Liver (tissue), 9 donors: ENCODE results near the gene TRIO. TPM values are rescaled to one million over a fixed set of nuclear protein-coding genes. Genes with fewer than 3 reads are reported as not detected.

Experiments
- DNase-seq: peaks from one replicate; pipeline ENCODE4 v3.0.0-alpha.2; 2017; ENCODE audit warnings: low spot score
- H3K27ac ChIP-seq, 2 donors: one replicate each; pipeline ENCODE4 v1.7.0; 2013; ENCODE audit warnings: inconsistent platforms in 2 of 2, low read length in 2 of 2, control low read depth in 1 of 2, low read depth in 1 of 2, mild to moderate bottlenecking in 1 of 2
- H3K27me3 ChIP-seq, 4 donors: one replicate each; pipeline versions ENCODE4 v1.6.1 to v1.7.0; 2013; ENCODE audit warnings: low read length in 3 of 4, inconsistent platforms in 1 of 4, mild to moderate bottlenecking in 1 of 4, moderate library complexity in 1 of 4; ENCODE audit not compliant: control insufficient read depth in 4 of 4, insufficient read depth in 4 of 4
- H3K36me3 ChIP-seq, 4 donors: one replicate each; pipeline versions ENCODE4 v1.6.1 to v1.7.0; 2013; ENCODE audit warnings: low read length in 3 of 4, mild to moderate bottlenecking in 3 of 4, low read depth in 1 of 4, moderate library complexity in 1 of 4; ENCODE audit not compliant: control insufficient read depth in 4 of 4, insufficient read depth in 3 of 4
- H3K4me1 ChIP-seq, 4 donors: one replicate each; pipeline versions ENCODE4 v1.6.1 to v1.7.0; 2013; ENCODE audit warnings: low read length in 3 of 4, mild to moderate bottlenecking in 3 of 4, moderate library complexity in 1 of 4; ENCODE audit not compliant: control insufficient read depth in 4 of 4, insufficient read depth in 4 of 4
- H3K4me3 ChIP-seq, 3 donors: one replicate each; pipeline versions ENCODE4 v1.6.1 to v1.7.0; 2013; ENCODE audit warnings: low read length in 3 of 3, control low read depth in 1 of 3, low read depth in 1 of 3, mild to moderate bottlenecking in 1 of 3
- H3K9ac ChIP-seq, 2 donors: one replicate each; pipeline ENCODE4 v1.7.0; 2013; ENCODE audit warnings: low read length in 2 of 2, mild to moderate bottlenecking in 2 of 2, moderate library complexity in 2 of 2, control low read depth in 1 of 2, low read depth in 1 of 2
- H3K9me3 ChIP-seq, 4 donors: one replicate each; pipeline versions ENCODE4 v1.6.1 to v1.7.0; 2013; ENCODE audit warnings: low read length in 3 of 4; ENCODE audit not compliant: control insufficient read depth in 4 of 4
- ATF3 ChIP-seq: IDR thresholded peaks from 2 replicates; pipeline ENCODE4 v1.6.1; 2016; ENCODE audit warnings: antibody characterized with exemption
- CTCF ChIP-seq: fragments of 150-350 bp; IDR thresholded peaks from 2 replicates; pipeline ENCODE4 v1.5.1; 2017; ENCODE audit warnings: improper control_type of control experiment, low read depth, low read length; ENCODE audit not compliant: missing input control
- EGR1 ChIP-seq, 2 donors: IDR thresholded peaks; 2 replicates each; pipeline ENCODE4 v1.6.1; 2016 to 2018; ENCODE audit warnings: antibody characterized with exemption in 2 of 2, low read depth in 2 of 2
- FOXA1 ChIP-seq: IDR thresholded peaks from 2 replicates; pipeline ENCODE4 v1.6.1; 2016; ENCODE audit warnings: antibody characterized with exemption
- FOXA2 ChIP-seq: IDR thresholded peaks from 2 replicates; pipeline ENCODE4 v1.6.1; 2016; ENCODE audit warnings: antibody characterized with exemption
- GABPA ChIP-seq, 2 donors: IDR thresholded peaks in 1 of 2; conservative IDR thresholded peaks in 1 of 2; 2 replicates each; pipeline ENCODE4 v1.6.1; 2016; ENCODE audit warnings: antibody characterized with exemption in 2 of 2, mild to moderate bottlenecking in 1 of 2, moderate library complexity in 1 of 2
- HNF4A ChIP-seq, 2 donors: conservative IDR thresholded peaks; 2 replicates each; pipeline ENCODE4 v1.6.1; 2016; ENCODE audit warnings: antibody characterized with exemption in 2 of 2, mild to moderate bottlenecking in 2 of 2
- HNF4G ChIP-seq: IDR thresholded peaks from 2 replicates; pipeline ENCODE4 v1.6.1; 2016; ENCODE audit warnings: antibody characterized with exemption
- JUND ChIP-seq, 2 donors: IDR thresholded peaks; 2 replicates each; pipeline ENCODE4 v1.6.1; 2016; ENCODE audit warnings: antibody characterized with exemption in 2 of 2
- MAX ChIP-seq: IDR thresholded peaks from 2 replicates; pipeline ENCODE4 v1.6.1; 2016; ENCODE audit warnings: antibody characterized with exemption
- NR2F2 ChIP-seq: IDR thresholded peaks from 2 replicates; pipeline ENCODE4 v1.6.1; 2016; ENCODE audit warnings: antibody characterized with exemption
- RAD21 ChIP-seq, 2 donors: IDR thresholded peaks; 2 replicates each; pipeline ENCODE4 v1.6.1; 2016; ENCODE audit warnings: antibody characterized with exemption in 2 of 2, mild to moderate bottlenecking in 2 of 2
- REST ChIP-seq: IDR thresholded peaks from 2 replicates; pipeline ENCODE4 v1.6.1; 2016; ENCODE audit warnings: antibody characterized with exemption, mild to moderate bottlenecking
- RXRA ChIP-seq, 2 donors: IDR thresholded peaks; 2 replicates each; pipeline ENCODE4 v1.6.1; 2017 to 2018; ENCODE audit warnings: antibody characterized with exemption in 2 of 2, mild to moderate bottlenecking in 1 of 2
- SP1 ChIP-seq: IDR thresholded peaks from 2 replicates; pipeline ENCODE4 v1.6.1; 2018; ENCODE audit warnings: antibody characterized with exemption, mild to moderate bottlenecking
- TAF1 ChIP-seq: conservative IDR thresholded peaks from 2 replicates; pipeline ENCODE4 v1.6.1; 2016; ENCODE audit warnings: antibody characterized with exemption, mild to moderate bottlenecking
- YY1 ChIP-seq: IDR thresholded peaks from 2 replicates; pipeline ENCODE4 v1.6.1; 2016; ENCODE audit warnings: antibody characterized with exemption, mild to moderate bottlenecking
- ZBTB33 ChIP-seq: IDR thresholded peaks from 2 replicates; pipeline ENCODE4 v1.6.1; 2016; ENCODE audit warnings: antibody characterized with exemption
- whole genome bisulfite sequencing: extraction: QIAGEN DNeasy Blood & Tissue Kit; methylation state at CpG from one replicate; pipeline ENCODE4 v1.1.7; 2013; 5-methylcytosine and 5-hydroxymethylcytosine counted together
- polyA plus RNA-seq, 2 donors: library from polyadenylated mRNA; stranded (reverse) in 1 of 2; unstranded in 1 of 2; fragments of 200-250 nt in 1 of 2; fragments of >200 nt in 1 of 2; fragmentation: Nextera tagmentation in 1 of 2; extraction: Ambion mirVana in 1 of 2; gene quantifications; one replicate each; pipeline versions ENCODE4 v1.2.1 to v1.2.3, GENCODE V29; 2013 to 2015
- total RNA-seq, 2 donors: library from RNA; depleted of rRNA; stranded (reverse); fragments of >200 nt; gene quantifications; one replicate each; pipeline ENCODE4 v1.2.3, GENCODE V29; 2014
- donor health status: healthy.
- donor health status: healthy.
- donor health status: healthy.
- donor health status: healthy.
- donor health status: healthy.

Gene TRIO
- total and polyA plus RNA-seq, 4 donors = 8.5 to 86.2 (median 16.0) TPM

GRCh38 chr5:14417792-14418765 lies 274.9 kb downstream of the TRIO start:
- Histone ChIP-seq H3K4me1 (no peaks in the 10 kb centered on the region), H3K9me3 (no peaks in the 10 kb centered on the region), H3K9ac (no peak overlapping the region), H3K4me3 (no peak overlapping the region), H3K27ac (no peak overlapping the region), H3K36me3 (peaks cover 2 to 68% (median 22%) of the 10 kb centered on the region in 4 donors), H3K27me3 (no peaks in the 10 kb centered on the region)
- TF ChIP-seq FOXA1 (no peak), NR2F2 (no peak), ZBTB33 (no peak), GABPA (IDR thresholded peaks at IDR 0.05 in 1 of 2, conservative IDR thresholded peaks at IDR 0.05 in 1 of 2) (no peak), RXRA (IDR thresholded peaks at IDR 0.05) (no peak), RAD21 (IDR thresholded peaks at IDR 0.05) (no peak), HNF4A (conservative IDR thresholded peaks at IDR 0.05) (no peak), HNF4G (no peak), SP1 (no peak), ATF3 (no peak), TAF1 (no peak), FOXA2 (no peak), YY1 (no peak), REST (no peak), MAX (no peak)
- 96% methylated on average over 17 of the region's 17 CpGs for WGBS
- no peak for DNase-seq

- Histone ChIP-seq H3K9me3 (no peaks in the 10 kb centered on the region), H3K4me1 (no peaks in the 10 kb centered on the region), H3K9ac (no peak overlapping the region), H3K27me3 (no peaks in the 10 kb centered on the region), H3K36me3 (peaks cover 2 to 58% (median 21%) of the 10 kb centered on the region in 4 donors), H3K4me3 (no peak overlapping the region), H3K27ac (no peak overlapping the region)
- WGBS = 97% methylated on average over 12 of the region's 12 CpGs
- no peak for DNase-seq
- TF ChIP-seq RAD21 (IDR thresholded peaks at IDR 0.05) = no peak
- no peak for TF ChIP-seq FOXA1
- no peak for TF ChIP-seq REST
- TF ChIP-seq CTCF = no peak
- no peak for TF ChIP-seq TAF1
- TF ChIP-seq YY1 = no peak
- no peak for TF ChIP-seq HNF4G
- TF ChIP-seq ATF3 = no peak
- TF ChIP-seq RXRA (IDR thresholded peaks at IDR 0.05) = no peak
- TF ChIP-seq JUND (IDR thresholded peaks at IDR 0.05) = no peak
- TF ChIP-seq NR2F2 = no peak
- TF ChIP-seq EGR1 (IDR thresholded peaks at IDR 0.05; ENCODE audit: low read depth in 2 of 2) = no peak
Observed at GRCh38 chr5:14419686-14420085, 276.5 kb downstream of the TRIO start.
